OCI-LY7 (cell line): ENCODE results near the gene TUB.

Experiments used
- EZH2phosphoT487 ChIP-seq: fragments of 200-600 bp; sonication (generic); IDR thresholded peaks from 2 replicates; pipeline ENCODE4 v1.6.1; 2018; ENCODE audit warnings: low read depth, borderline replicate concordance, mild to moderate bottlenecking, mixed run types, antibody characterized with exemption, low read length, moderate library complexity, mixed read lengths
- TF ChIP-seq, protein P1 (sequence below): fragments of 200-600 bp; sonication (generic); conservative IDR thresholded peaks from 2 replicates; pipeline ENCODE4 v1.5.1; 2014; ENCODE audit warnings: mild to moderate bottlenecking, antibody characterized with exemption, low read length, moderate library complexity, mixed read lengths

DNA sequence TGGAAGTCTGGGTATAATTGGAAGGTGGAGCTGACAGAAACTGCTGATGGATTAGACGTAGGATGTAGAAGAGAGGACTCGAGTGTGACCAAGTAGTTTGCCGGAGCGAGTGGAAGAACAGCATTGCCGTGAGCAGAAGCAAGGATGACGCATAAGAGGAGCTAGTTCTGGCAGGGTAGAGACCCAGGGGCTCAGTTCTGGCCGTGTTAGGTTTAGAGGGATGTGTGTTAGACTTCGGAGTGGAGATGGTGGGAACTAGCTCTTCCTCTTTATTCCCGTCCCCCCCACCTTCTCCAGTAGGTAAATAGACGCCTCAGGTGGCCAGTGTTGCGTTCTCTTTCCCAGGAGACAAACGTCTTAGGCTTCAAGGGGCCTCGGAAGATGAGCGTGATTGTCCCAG lies 19.1 kb downstream of the TUB start:
- TF ChIP-seq, protein P1, sequence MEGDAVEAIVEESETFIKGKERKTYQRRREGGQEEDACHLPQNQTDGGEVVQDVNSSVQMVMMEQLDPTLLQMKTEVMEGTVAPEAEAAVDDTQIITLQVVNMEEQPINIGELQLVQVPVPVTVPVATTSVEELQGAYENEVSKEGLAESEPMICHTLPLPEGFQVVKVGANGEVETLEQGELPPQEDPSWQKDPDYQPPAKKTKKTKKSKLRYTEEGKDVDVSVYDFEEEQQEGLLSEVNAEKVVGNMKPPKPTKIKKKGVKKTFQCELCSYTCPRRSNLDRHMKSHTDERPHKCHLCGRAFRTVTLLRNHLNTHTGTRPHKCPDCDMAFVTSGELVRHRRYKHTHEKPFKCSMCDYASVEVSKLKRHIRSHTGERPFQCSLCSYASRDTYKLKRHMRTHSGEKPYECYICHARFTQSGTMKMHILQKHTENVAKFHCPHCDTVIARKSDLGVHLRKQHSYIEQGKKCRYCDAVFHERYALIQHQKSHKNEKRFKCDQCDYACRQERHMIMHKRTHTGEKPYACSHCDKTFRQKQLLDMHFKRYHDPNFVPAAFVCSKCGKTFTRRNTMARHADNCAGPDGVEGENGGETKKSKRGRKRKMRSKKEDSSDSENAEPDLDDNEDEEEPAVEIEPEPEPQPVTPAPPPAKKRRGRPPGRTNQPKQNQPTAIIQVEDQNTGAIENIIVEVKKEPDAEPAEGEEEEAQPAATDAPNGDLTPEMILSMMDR = no peak
- TF ChIP-seq EZH2phosphoT487 = no peak
